ENCODE results near the gene INTS1. TPM values are rescaled to one million over a fixed set of nuclear protein-coding genes. Genes with fewer than 3 reads are reported as not detected.
A peak's percentile ranks its signal among the peaks of the same experiment; 100 is the strongest.

INTS1 gene
- total RNA-seq, 1 experiment from 2014 or later = 161 TPM

DNA sequence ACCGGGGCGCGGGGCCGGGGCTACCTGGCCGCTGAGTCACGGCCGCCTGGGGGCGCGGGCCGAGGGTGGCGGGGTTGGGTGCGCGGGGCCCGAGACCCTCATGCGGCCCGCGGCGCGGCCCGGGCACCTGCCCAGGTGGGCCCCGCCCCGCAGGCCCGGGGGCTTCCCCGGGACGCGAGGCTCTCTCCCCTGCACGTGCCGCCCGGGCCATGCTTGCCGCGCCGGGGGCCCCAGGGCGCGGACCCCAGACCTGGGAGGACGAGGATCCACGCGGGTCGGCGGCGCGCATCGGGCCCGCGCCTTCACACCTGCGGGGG is 26.7 kb upstream of the INTS1 start:
- TF ChIP-seq ATF6 (CRISPR knock-in tag; IDR thresholded peaks at IDR 0.05) (no peak), GRHL2 (CRISPR knock-in tag; IDR thresholded peaks at IDR 0.05; ENCODE audit: insufficient replicate concordance, severe bottlenecking) (no peak), TEAD1 (CRISPR knock-in tag; IDR thresholded peaks at IDR 0.05) (no peak), TCF7 (CRISPR knock-in tag; IDR thresholded peaks at IDR 0.05; ENCODE audit: low read depth) (no peak), SMAD3 (CRISPR knock-in tag; IDR thresholded peaks at IDR 0.05; ENCODE audit: borderline replicate concordance) (no peak), NR1H2 (CRISPR knock-in tag; IDR thresholded peaks at IDR 0.05) (no peak), PRRX2 (CRISPR knock-in tag; IDR thresholded peaks at IDR 0.05) (no peak), ZNF425 (CRISPR knock-in tag; conservative IDR thresholded peaks at IDR 0.05) (no peak), ZNF512 (CRISPR knock-in tag; IDR thresholded peaks at IDR 0.05; ENCODE audit: borderline replicate concordance) (no peak)
- Mint-ChIP-seq H3K4me1 (peaks cover 28% of the 10 kb centered on the region), H3K27ac (no peak overlapping the region), H3K27me3 (ENCODE audit: low read depth) (no peaks in the 10 kb centered on the region), H3K36me3 (no peaks in the 10 kb centered on the region), H3K9me3 (no peaks in the 10 kb centered on the region), H3K4me3 (no peak overlapping the region)
- ATAC-seq = no peak
- no peak for DNase-seq (ENCODE audit: low spot score)
- ChIA-PET CTCF (no interaction called here), POLR2A (no interaction called here)

DNA sequence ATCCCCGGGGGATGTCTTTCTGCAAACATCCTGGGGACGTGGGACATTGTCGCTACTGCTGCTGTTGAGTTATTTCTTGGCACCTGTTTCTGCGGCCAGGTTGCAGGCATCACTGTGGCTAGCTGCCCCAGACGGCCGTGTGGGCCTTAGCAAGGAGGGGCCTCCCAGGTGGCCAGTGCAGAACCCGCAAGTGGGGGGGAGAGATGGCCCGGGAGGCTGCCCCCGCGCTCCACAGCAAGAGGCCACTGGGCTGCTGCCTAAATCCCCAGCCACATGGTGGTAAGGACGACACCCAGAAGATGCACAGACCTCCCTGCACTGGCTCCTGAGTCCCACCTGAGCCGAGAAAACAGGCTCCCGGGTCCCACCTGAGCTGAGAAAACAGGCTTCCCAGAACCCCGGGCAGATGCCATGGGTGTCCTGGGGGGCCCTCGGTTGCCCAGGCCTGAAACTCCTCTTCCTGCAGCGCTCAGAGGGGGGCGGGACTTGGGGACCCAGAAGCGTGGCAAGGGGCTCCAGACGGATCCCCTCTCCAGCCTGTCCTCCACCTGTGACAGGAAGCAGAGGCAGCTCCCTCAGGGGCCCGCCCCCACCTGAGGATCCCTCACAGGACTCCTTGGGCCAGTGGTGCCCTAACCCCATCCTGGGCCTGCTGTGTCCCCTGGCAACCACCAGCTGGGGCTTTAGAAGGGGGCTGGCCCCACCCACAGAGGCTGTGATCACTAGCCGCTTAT is 25.4 kb upstream of the INTS1 start:
- Mint-ChIP-seq H3K27ac (no peak overlapping the region), H3K4me1 (peaks cover 31% of the 10 kb centered on the region)

More for the DNA sequence above, 25.4 kb upstream of the INTS1 start:
- ATAC-seq (no peak), DNase-seq (ENCODE audit: low spot score) (no peak)
- H3K9me3 Mint-ChIP-seq = no peaks in the 10 kb centered on the region
- no peaks in the 10 kb centered on the region for H3K27me3 Mint-ChIP-seq (ENCODE audit: low read depth)
- CTCF ChIA-PET = interaction anchor here (1.6 kb wide), 1 partner anchor 27 kb away, joined by 5 read pairs; the partner anchor contains the start of gene TMEM184A
- H3K36me3 Mint-ChIP-seq = no peaks in the 10 kb centered on the region
- peak overlapping the region; percentile 59 for H3K4me3 Mint-ChIP-seq
- no peak for TF ChIP-seq ATF6 (CRISPR knock-in tag; IDR thresholded peaks at IDR 0.05)
- no peak for TF ChIP-seq NFE2L1 (CRISPR knock-in tag; IDR thresholded peaks at IDR 0.05)
- TF ChIP-seq, protein P1, sequence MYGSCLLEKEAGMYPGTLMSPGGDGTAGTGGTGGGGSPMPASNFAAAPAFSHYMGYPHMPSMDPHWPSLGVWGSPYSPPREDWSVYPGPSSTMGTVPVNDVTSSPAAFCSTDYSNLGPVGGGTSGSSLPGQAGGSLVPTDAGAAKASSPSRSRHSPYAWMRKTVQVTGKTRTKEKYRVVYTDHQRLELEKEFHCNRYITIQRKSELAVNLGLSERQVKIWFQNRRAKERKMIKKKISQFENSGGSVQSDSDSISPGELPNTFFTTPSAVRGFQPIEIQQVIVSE (CRISPR knock-in tag; IDR thresholded peaks at IDR 0.05; ENCODE audit: borderline replicate concordance) = no peak
- TF ChIP-seq TEAD4 (CRISPR knock-in tag; IDR thresholded peaks at IDR 0.05) = no peak
- no peak for TF ChIP-seq ZNF232 (CRISPR knock-in tag; IDR thresholded peaks at IDR 0.05)
- POLR2A ChIA-PET = interaction anchor here (0.5 kb wide), 1 partner anchor 45 kb away, joined by 11 read pairs; no protein-coding TSS in a partner anchor
